Liver (tissue), 9 donors: ENCODE measurements around the gene GPALPP1. TPM values are rescaled to one million over a fixed set of nuclear protein-coding genes. Genes with fewer than 3 reads are reported as not detected.

Source experiments
- DNase-seq: peaks from one replicate; pipeline ENCODE4 v3.0.0-alpha.2; 2017; ENCODE audit warnings: low spot score
- H3K27ac ChIP-seq, 2 donors: one replicate each; pipeline ENCODE4 v1.7.0; 2013; ENCODE audit warnings: inconsistent platforms in 2 of 2, low read length in 2 of 2, control low read depth in 1 of 2, low read depth in 1 of 2, mild to moderate bottlenecking in 1 of 2
- H3K27me3 ChIP-seq, 4 donors: one replicate each; pipeline versions ENCODE4 v1.6.1 to v1.7.0; 2013; ENCODE audit warnings: low read length in 3 of 4, inconsistent platforms in 1 of 4, mild to moderate bottlenecking in 1 of 4, moderate library complexity in 1 of 4; ENCODE audit not compliant: control insufficient read depth in 4 of 4, insufficient read depth in 4 of 4
- H3K36me3 ChIP-seq, 4 donors: one replicate each; pipeline versions ENCODE4 v1.6.1 to v1.7.0; 2013; ENCODE audit warnings: low read length in 3 of 4, mild to moderate bottlenecking in 3 of 4, low read depth in 1 of 4, moderate library complexity in 1 of 4; ENCODE audit not compliant: control insufficient read depth in 4 of 4, insufficient read depth in 3 of 4
- H3K4me1 ChIP-seq, 4 donors: one replicate each; pipeline versions ENCODE4 v1.6.1 to v1.7.0; 2013; ENCODE audit warnings: low read length in 3 of 4, mild to moderate bottlenecking in 3 of 4, moderate library complexity in 1 of 4; ENCODE audit not compliant: control insufficient read depth in 4 of 4, insufficient read depth in 4 of 4
- H3K4me3 ChIP-seq, 3 donors: one replicate each; pipeline versions ENCODE4 v1.6.1 to v1.7.0; 2013; ENCODE audit warnings: low read length in 3 of 3, control low read depth in 1 of 3, low read depth in 1 of 3, mild to moderate bottlenecking in 1 of 3
- H3K9ac ChIP-seq, 2 donors: one replicate each; pipeline ENCODE4 v1.7.0; 2013; ENCODE audit warnings: low read length in 2 of 2, mild to moderate bottlenecking in 2 of 2, moderate library complexity in 2 of 2, control low read depth in 1 of 2, low read depth in 1 of 2
- H3K9me3 ChIP-seq, 4 donors: one replicate each; pipeline versions ENCODE4 v1.6.1 to v1.7.0; 2013; ENCODE audit warnings: low read length in 3 of 4; ENCODE audit not compliant: control insufficient read depth in 4 of 4
- ATF3 ChIP-seq: IDR thresholded peaks from 2 replicates; pipeline ENCODE4 v1.6.1; 2016; ENCODE audit warnings: antibody characterized with exemption
- CTCF ChIP-seq: fragments of 150-350 bp; IDR thresholded peaks from 2 replicates; pipeline ENCODE4 v1.5.1; 2017; ENCODE audit warnings: improper control_type of control experiment, low read depth, low read length; ENCODE audit not compliant: missing input control
- EGR1 ChIP-seq, 2 donors: IDR thresholded peaks; 2 replicates each; pipeline ENCODE4 v1.6.1; 2016 to 2018; ENCODE audit warnings: antibody characterized with exemption in 2 of 2, low read depth in 2 of 2
- FOXA1 ChIP-seq: IDR thresholded peaks from 2 replicates; pipeline ENCODE4 v1.6.1; 2016; ENCODE audit warnings: antibody characterized with exemption
- GABPA ChIP-seq, 2 donors: IDR thresholded peaks in 1 of 2; conservative IDR thresholded peaks in 1 of 2; 2 replicates each; pipeline ENCODE4 v1.6.1; 2016; ENCODE audit warnings: antibody characterized with exemption in 2 of 2, mild to moderate bottlenecking in 1 of 2, moderate library complexity in 1 of 2
- HNF4A ChIP-seq, 2 donors: conservative IDR thresholded peaks; 2 replicates each; pipeline ENCODE4 v1.6.1; 2016; ENCODE audit warnings: antibody characterized with exemption in 2 of 2, mild to moderate bottlenecking in 2 of 2
- HNF4G ChIP-seq: IDR thresholded peaks from 2 replicates; pipeline ENCODE4 v1.6.1; 2016; ENCODE audit warnings: antibody characterized with exemption
- JUND ChIP-seq, 2 donors: IDR thresholded peaks; 2 replicates each; pipeline ENCODE4 v1.6.1; 2016; ENCODE audit warnings: antibody characterized with exemption in 2 of 2
- MAX ChIP-seq: IDR thresholded peaks from 2 replicates; pipeline ENCODE4 v1.6.1; 2016; ENCODE audit warnings: antibody characterized with exemption
- NR2F2 ChIP-seq: IDR thresholded peaks from 2 replicates; pipeline ENCODE4 v1.6.1; 2016; ENCODE audit warnings: antibody characterized with exemption
- RAD21 ChIP-seq, 2 donors: IDR thresholded peaks; 2 replicates each; pipeline ENCODE4 v1.6.1; 2016; ENCODE audit warnings: antibody characterized with exemption in 2 of 2, mild to moderate bottlenecking in 2 of 2
- RXRA ChIP-seq, 2 donors: IDR thresholded peaks; 2 replicates each; pipeline ENCODE4 v1.6.1; 2017 to 2018; ENCODE audit warnings: antibody characterized with exemption in 2 of 2, mild to moderate bottlenecking in 1 of 2
- SP1 ChIP-seq: IDR thresholded peaks from 2 replicates; pipeline ENCODE4 v1.6.1; 2018; ENCODE audit warnings: antibody characterized with exemption, mild to moderate bottlenecking
- TAF1 ChIP-seq: conservative IDR thresholded peaks from 2 replicates; pipeline ENCODE4 v1.6.1; 2016; ENCODE audit warnings: antibody characterized with exemption, mild to moderate bottlenecking
- YY1 ChIP-seq: IDR thresholded peaks from 2 replicates; pipeline ENCODE4 v1.6.1; 2016; ENCODE audit warnings: antibody characterized with exemption, mild to moderate bottlenecking
- ZBTB33 ChIP-seq: IDR thresholded peaks from 2 replicates; pipeline ENCODE4 v1.6.1; 2016; ENCODE audit warnings: antibody characterized with exemption
- WGBS: extraction: QIAGEN DNeasy Blood & Tissue Kit; methylation state at CpG from one replicate; pipeline ENCODE4 v1.1.7; 2013; 5-methylcytosine and 5-hydroxymethylcytosine counted together
- polyA plus RNA-seq, 2 donors: library from polyadenylated mRNA; stranded (reverse) in 1 of 2; unstranded in 1 of 2; fragments of 200-250 nt in 1 of 2; fragments of >200 nt in 1 of 2; fragmentation: Nextera tagmentation in 1 of 2; extraction: Ambion mirVana in 1 of 2; gene quantifications; one replicate each; pipeline versions ENCODE4 v1.2.1 to v1.2.3, GENCODE V29; 2013 to 2015
- total RNA-seq, 2 donors: library from RNA; depleted of rRNA; stranded (reverse); fragments of >200 nt; gene quantifications; one replicate each; pipeline ENCODE4 v1.2.3, GENCODE V29; 2014
- donor health status: healthy.
- donor health status: healthy.
- donor health status: healthy.
- donor health status: healthy.
- donor health status: healthy.

Gene GPALPP1
- total and polyA plus RNA-seq, 4 donors: 4.7 to 15.7 (median 10.0) TPM

- no peak for TF ChIP-seq JUND (IDR thresholded peaks at IDR 0.05)
- TF ChIP-seq MAX: no peak
- TF ChIP-seq FOXA1: no peak
- TF ChIP-seq ATF3: no peak
- no peak for TF ChIP-seq SP1
- no peak for TF ChIP-seq HNF4A (conservative IDR thresholded peaks at IDR 0.05)
- no peak for TF ChIP-seq GABPA (IDR thresholded peaks at IDR 0.05 in 1 of 2, conservative IDR thresholded peaks at IDR 0.05 in 1 of 2)
- no peak for TF ChIP-seq ZBTB33
- TF ChIP-seq NR2F2: no peak
- no peak for TF ChIP-seq CTCF
- TF ChIP-seq YY1: no peak
- TF ChIP-seq EGR1 (IDR thresholded peaks at IDR 0.05; ENCODE audit: low read depth in 2 of 2): no peak
- no peak for TF ChIP-seq RXRA (IDR thresholded peaks at IDR 0.05)
- TF ChIP-seq HNF4G: no peak
- no peak for TF ChIP-seq TAF1
- H3K4me1 ChIP-seq: no peaks in the 10 kb centered on the region
- 94% methylated on average over 3 of the region's 3 CpGs for WGBS
- no peaks in the 10 kb centered on the region for H3K27me3 ChIP-seq
- no peaks in the 10 kb centered on the region for H3K9me3 ChIP-seq
- H3K4me3 ChIP-seq: no peak overlapping the region
- no peak overlapping the region for H3K27ac ChIP-seq
- H3K9ac ChIP-seq: no peak overlapping the region
- DNase-seq: no peak
- H3K36me3 ChIP-seq: peaks cover 0 to 3% (median under 1%) of the 10 kb centered on the region in 4 donors
Measured at GRCh38 chr13:45040622-45041021, 51.3 kb downstream of the GPALPP1 start.

- Histone ChIP-seq H3K27me3 (no peaks in the 10 kb centered on the region), H3K9me3 (no peaks in the 10 kb centered on the region), H3K9ac (no peak overlapping the region), H3K4me3 (no peak overlapping the region), H3K36me3 (no peaks in the 10 kb centered on the region), H3K4me1 (peaks cover 0 to 5% (median 3%) of the 10 kb centered on the region in 4 donors), H3K27ac (no peak overlapping the region)
- no peak for DNase-seq
- 67% methylated on average over 3 of the region's 3 CpGs for WGBS
- TF ChIP-seq RAD21 (IDR thresholded peaks at IDR 0.05) (no peak), NR2F2 (no peak), ATF3 (no peak), JUND (IDR thresholded peaks at IDR 0.05) (no peak), GABPA (IDR thresholded peaks at IDR 0.05 in 1 of 2, conservative IDR thresholded peaks at IDR 0.05 in 1 of 2) (no peak), RXRA (IDR thresholded peaks at IDR 0.05) (no peak), HNF4A (conservative IDR thresholded peaks at IDR 0.05) (no peak)
Measured at GRCh38 chr13:45042539-45042938, 53.2 kb downstream of the GPALPP1 start.
